GM12872 (cell line): Measurements from ENCODE around the gene SAMM50.

Experiments used
- TF ChIP-seq, protein P1 (sequence below): IDR thresholded peaks from 3 replicates; pipeline ENCODE4 v1.5.1; 2011; ENCODE audit warnings: low read depth, mild to moderate bottlenecking, low read length, moderate library complexity; ENCODE audit not compliant: insufficient read depth

SAMM50 gene

GRCh38 chr22:44029069-44029468 is 73.8 kb downstream of the SAMM50 start:
- TF ChIP-seq, protein P1, sequence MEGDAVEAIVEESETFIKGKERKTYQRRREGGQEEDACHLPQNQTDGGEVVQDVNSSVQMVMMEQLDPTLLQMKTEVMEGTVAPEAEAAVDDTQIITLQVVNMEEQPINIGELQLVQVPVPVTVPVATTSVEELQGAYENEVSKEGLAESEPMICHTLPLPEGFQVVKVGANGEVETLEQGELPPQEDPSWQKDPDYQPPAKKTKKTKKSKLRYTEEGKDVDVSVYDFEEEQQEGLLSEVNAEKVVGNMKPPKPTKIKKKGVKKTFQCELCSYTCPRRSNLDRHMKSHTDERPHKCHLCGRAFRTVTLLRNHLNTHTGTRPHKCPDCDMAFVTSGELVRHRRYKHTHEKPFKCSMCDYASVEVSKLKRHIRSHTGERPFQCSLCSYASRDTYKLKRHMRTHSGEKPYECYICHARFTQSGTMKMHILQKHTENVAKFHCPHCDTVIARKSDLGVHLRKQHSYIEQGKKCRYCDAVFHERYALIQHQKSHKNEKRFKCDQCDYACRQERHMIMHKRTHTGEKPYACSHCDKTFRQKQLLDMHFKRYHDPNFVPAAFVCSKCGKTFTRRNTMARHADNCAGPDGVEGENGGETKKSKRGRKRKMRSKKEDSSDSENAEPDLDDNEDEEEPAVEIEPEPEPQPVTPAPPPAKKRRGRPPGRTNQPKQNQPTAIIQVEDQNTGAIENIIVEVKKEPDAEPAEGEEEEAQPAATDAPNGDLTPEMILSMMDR, result no peak

DNA sequence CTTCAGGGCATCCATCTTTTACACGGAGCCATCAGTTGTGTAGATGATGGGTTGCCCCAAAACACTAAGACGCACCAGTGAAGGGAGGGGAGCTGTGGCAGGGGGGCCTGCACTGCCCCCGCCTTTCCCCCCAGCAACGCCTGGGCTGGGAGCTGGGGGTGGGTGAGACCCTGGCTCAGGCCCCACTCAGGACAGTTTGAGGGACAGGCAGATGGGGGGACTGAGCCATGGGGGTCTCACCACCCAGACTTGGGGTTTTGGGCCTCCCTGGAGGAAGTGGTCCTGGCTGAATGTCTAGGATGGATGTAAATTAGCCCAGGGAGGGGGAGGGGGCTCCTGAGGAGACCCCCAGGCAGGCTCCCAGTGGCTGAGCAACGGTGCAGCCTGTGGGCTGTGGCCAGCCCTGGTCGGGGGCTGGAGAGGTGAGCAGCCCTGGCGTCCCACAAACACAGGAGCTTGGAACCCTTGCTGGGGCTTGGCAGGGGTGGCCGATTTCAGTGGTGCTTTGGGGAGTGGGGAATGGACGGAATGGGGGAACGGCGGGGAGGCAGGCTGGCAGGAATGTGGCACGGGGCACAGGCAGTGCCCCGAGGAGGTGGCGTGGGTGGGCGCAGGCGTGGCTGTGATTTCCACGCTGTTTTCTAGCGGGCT is 74.9 kb downstream of the SAMM50 start:
- TF ChIP-seq, protein P1, result no peak

DNA sequence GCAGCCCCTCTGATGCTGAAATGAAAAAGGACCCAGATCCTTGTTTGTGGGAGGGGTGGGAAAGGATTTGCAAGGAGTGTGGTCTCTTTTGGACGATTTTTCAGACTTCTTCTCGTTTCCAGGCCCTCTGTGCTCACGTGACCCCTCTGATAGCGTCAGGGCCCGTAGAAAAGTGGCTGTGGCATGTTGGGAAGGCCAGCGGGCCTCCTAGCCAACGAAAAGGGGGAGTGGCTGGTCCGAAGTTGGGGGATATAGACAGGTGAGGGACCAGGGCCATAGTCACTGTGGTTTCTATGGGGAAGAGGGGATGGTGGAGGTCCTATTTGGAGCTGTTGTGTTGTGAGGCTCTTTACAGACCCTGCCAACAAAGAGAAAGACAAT is 75.5 kb downstream of the SAMM50 start:
- TF ChIP-seq, protein P1, result no peak

- TF ChIP-seq, protein P1, result no peak
These were observed 76.1 kb downstream of the SAMM50 start for GRCh38 chr22:44031158-44031952.

- TF ChIP-seq, protein P1, result no peak
These were observed 77.0 kb downstream of the SAMM50 start for GRCh38 chr22:44032126-44032730.

DNA sequence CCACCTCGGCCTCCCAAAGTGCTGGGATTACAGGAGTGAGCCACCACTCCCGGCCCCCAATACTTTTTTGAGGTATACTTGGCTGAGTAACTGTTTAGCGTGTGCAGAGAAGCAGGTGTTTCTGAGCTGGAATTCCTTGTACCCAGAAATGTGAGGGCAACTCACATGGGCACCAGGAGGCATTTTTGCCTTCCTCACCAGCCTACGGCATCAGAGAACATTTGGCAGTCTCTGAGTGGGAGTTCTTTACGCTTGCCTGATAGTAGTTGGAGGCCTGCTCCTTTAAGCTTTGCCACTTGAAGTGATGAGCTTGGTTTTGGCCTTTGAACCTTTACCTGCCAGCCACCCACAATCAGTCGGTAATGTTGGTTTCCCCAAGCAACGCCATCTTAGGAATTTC is 78.0 kb downstream of the SAMM50 start:
- TF ChIP-seq, protein P1, result no peak

GRCh38 chr22:44033694-44034093 is 78.5 kb downstream of the SAMM50 start:
- TF ChIP-seq, protein P1, result no peak
